ENCODE results near the gene NUPR2. TPM values are rescaled to one million over a fixed set of nuclear protein-coding genes. Genes with fewer than 3 reads are reported as not detected.
"Not testable (repeated sequence)": the region's sequence is repeated elsewhere in the genome, so short reads cannot be mapped to it uniquely, and the experiment has no call there.

Gene NUPR2
- total and polyA plus RNA-seq, 12 donors: 0.17 to 2.5 (median 1.6) TPM; not detected in 9

DNA sequence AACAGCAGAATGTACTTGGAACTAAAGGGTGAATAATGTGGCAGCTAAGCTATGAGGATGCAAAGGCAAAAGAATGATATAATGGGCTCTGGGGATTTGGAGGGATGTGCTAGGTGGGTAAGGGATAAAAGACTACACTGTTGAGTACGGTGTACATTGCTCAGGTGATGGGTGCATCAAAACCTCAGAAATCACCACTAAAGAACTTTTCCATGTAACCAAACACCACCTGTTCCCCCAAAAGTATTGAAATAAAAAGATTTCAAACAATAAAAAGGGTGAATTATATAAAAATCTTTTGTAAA lies 8.3 kb downstream of the NUPR2 start:
- TF ChIP-seq, protein P1, sequence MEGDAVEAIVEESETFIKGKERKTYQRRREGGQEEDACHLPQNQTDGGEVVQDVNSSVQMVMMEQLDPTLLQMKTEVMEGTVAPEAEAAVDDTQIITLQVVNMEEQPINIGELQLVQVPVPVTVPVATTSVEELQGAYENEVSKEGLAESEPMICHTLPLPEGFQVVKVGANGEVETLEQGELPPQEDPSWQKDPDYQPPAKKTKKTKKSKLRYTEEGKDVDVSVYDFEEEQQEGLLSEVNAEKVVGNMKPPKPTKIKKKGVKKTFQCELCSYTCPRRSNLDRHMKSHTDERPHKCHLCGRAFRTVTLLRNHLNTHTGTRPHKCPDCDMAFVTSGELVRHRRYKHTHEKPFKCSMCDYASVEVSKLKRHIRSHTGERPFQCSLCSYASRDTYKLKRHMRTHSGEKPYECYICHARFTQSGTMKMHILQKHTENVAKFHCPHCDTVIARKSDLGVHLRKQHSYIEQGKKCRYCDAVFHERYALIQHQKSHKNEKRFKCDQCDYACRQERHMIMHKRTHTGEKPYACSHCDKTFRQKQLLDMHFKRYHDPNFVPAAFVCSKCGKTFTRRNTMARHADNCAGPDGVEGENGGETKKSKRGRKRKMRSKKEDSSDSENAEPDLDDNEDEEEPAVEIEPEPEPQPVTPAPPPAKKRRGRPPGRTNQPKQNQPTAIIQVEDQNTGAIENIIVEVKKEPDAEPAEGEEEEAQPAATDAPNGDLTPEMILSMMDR (IDR thresholded peaks at IDR 0.05): no peak
- peaks cover 0 to 16% of the 10 kb centered on the region in 2 donors for H3K36me3 ChIP-seq (replicated peaks in 1 of 2)
- 83 to 96% (median 95%) methylated on average over 1 of the region's 1 CpG for WGBS, 4 donors
- H3K4me1 ChIP-seq (replicated peaks in 1 of 2): peaks cover 9 to 34% of the 10 kb centered on the region in 2 donors
- H3K4me3 ChIP-seq: no peak overlapping the region
- DNase-seq: no peak
- intact Hi-C loops (cut with DNase I): no loop called here
- no peaks in the 10 kb centered on the region for H3K27me3 ChIP-seq
- peak overlapping the region in 3 of 5 donors; percentile 80 to 95 (median 95) for H3K27ac ChIP-seq
- no peaks in the 10 kb centered on the region for H3K9me3 ChIP-seq (replicated peaks in 1 of 3)

DNA sequence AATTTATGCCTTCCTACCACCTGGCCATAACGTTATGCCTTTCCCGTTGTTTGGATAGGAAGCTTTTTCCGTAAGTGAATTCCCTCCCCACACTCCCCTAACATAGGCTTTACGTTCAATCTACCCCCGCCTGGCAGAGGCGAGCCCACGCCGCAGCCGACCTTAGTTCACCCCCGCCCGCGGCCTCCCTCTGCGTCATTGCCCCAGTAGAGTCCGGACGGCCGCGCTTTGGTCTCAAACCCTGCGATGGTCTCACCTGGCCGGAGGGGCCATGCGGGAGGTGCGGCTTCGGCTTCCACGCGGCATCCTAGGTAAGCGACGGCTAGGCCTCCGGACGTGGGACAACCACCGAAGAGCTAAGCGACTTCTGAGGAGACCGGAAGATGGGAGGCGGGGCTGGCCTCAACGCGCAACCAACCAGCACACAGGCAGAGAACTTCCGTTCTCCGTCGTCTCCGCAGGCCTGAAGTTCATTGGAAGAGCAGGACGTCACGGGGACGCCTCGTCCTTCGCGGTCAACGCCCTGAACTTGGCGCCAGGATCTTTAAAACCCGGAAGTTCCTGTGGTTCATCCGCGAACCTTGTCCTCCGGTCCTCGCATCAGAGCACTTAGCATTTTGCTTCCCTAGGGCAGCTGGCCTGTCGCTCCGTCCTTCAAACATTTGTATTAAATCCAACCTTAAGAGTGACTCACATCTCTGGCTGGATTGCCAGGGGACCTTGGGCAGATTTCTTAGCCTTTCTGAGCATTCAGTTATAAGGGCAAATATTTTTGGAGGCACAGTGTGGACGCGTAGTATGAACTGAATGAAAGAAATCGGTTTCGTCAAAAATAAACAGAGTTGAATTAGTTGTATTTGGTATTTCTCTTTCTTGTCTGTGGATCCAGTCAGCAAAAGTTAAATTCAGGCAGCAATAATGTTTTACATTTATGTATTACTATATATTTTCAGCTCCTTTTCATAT lies 9.8 kb downstream of the NUPR2 start, which contains the start of gene CHCHD2:
TSS of gene CHCHD2 (minus strand) at position 369 of the 966 bp plus-strand sequence. CDS start at position 306, 63 bp downstream.
- WGBS, 4 donors: 2 to 3% (median 2%) methylated on average over 30 to 57 of the region's 57 CpGs

DNA sequence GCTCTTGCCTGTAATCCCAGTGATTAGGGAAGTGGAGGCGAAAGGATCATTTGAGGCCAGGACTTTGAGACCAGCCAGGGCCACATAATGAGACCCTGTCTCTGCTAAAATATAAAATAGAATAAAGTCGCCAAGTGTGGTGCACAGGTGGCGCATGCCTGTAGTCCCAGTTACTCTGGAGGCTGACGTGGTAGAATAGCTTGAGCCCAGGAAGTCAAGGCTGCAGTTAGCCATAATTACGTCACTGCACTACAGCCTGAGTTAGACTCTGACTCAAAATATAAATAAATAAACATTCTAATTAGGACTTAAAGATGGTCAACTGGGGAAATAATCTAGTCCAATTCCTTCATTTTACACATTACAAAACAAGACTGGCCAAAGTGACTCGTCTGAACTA lies 10.7 kb downstream of the NUPR2 start:
- 9 to 14% (median 13%) methylated on average over 6 of the region's 6 CpGs for WGBS, 4 donors
- peak; percentile 60 to 89 (median 78) for DNase-seq
- H3K9me3 ChIP-seq (replicated peaks in 1 of 3): no peaks in the 10 kb centered on the region
- intact Hi-C loops (cut with DNase I): no loop called here
- peaks cover 9 to 34% of the 10 kb centered on the region in 2 donors for H3K4me1 ChIP-seq (replicated peaks in 1 of 2)
- no peaks in the 10 kb centered on the region for H3K27me3 ChIP-seq
- peaks cover 0 to 40% of the 10 kb centered on the region in 2 donors for H3K36me3 ChIP-seq (replicated peaks in 1 of 2)
- TF ChIP-seq POLR2A (IDR thresholded peaks at IDR 0.05): peak in 1 of 2 donors; percentile 51
- TF ChIP-seq, protein P1 (IDR thresholded peaks at IDR 0.05): no peak
- H3K4me3 ChIP-seq: peak overlapping the region; percentile 76 to 97 (median 90)
- H3K27ac ChIP-seq: peak overlapping the region; percentile 93 to 98 (median 95)

More for the DNA sequence above, 9.8 kb downstream of the NUPR2 start, which contains the start of gene CHCHD2:
- Histone ChIP-seq H3K4me3 (peak within 1 kb of the TSS; percentile 76 to 97 (median 90)), H3K36me3 (replicated peaks in 1 of 2) (peaks cover 0 to 32% of the 10 kb centered on the region in 2 donors), H3K4me1 (replicated peaks in 1 of 2) (peaks cover 9 to 34% of the 10 kb centered on the region in 2 donors), H3K9me3 (replicated peaks in 1 of 3) (no peaks in the 10 kb centered on the region), H3K27me3 (no peaks in the 10 kb centered on the region), H3K27ac (peak within 1 kb of the TSS; percentile 93 to 98 (median 95))
- peak; percentile 91 to 99 for TF ChIP-seq POLR2A (IDR thresholded peaks at IDR 0.05)
- TF ChIP-seq, protein P1 (IDR thresholded peaks at IDR 0.05): peak in 1 of 6 experiments; percentile 9
- intact Hi-C loops (cut with DNase I): no loop called here
- peak; percentile 96 to 99 (median 99) for DNase-seq

DNA sequence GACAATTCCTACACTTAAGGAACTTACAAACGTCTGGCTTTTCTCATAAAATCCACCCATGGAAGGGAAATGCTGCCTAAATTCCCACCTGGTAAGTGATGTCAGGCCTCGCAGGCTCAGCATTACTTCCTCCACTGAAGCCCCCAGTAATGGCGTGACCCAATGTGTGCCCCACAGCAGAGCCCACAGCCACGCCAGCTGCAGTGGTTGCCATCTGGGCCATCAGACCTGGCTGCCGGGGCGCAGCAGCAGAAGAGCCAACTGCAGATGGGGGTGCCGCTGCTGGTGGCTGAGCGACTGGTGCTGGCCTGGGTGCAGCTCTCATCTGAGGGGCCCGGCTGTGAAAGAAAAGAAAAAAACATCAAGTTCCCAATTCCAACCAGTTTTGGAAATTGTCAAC lies 12.1 kb downstream of the NUPR2 start:
- WGBS, 4 donors: 78 to 89% (median 84%) methylated on average over 6 to 9 of the region's 9 CpGs
- H3K27ac ChIP-seq; H3K9me3 ChIP-seq (replicated peaks in 1 of 3); DNase-seq; H3K27me3 ChIP-seq; H3K4me3 ChIP-seq; intact Hi-C loops (cut with DNase I): not testable (repeated sequence)
- Histone ChIP-seq H3K36me3 (replicated peaks in 1 of 2) (peaks cover 0 to 54% of the 10 kb centered on the region in 2 donors), H3K4me1 (replicated peaks in 1 of 2) (peaks cover 9 to 34% of the 10 kb centered on the region in 2 donors)

Measured in adrenal gland (tissue), 12 donors.